HCT116 (cell line): ENCODE data around the gene DIP2C. TPM values are rescaled to one million over a fixed set of nuclear protein-coding genes. Genes with fewer than 3 reads are reported as not detected.

Experiments used
- ATAC-seq: fragments of 200-7000 bp; cut with Tn5 transposase; 2 replicates; pipeline ENCODE4 v1.9.1; 2020; ENCODE audit warnings: mild to moderate bottlenecking, moderate library complexity
- BruUV-seq: library from RNA; stranded (reverse); fragments of 400-500 nt; replicated peaks from 2 replicates; lab custom pipeline; 2021; lab: Mats Ljungman, UMichigan
- CTCF ChIA-PET: fragments of 300-600 bp; sonication (Branson Sonifier 250); formaldehyde crosslinking; loops from one replicate; lab custom pipeline; 2021; ENCODE audit warnings: antibody characterized with exemption; lab: Charles Lee
- POLR2A ChIA-PET: fragments of 300-600, 350-600 bp; sonication (Branson Sonifier 250); formaldehyde crosslinking; loops from one replicate; lab custom pipeline; 2021; ENCODE audit warnings: antibody characterized with exemption; lab: Charles Lee
- RAD21 ChIA-PET, 2 experiments: fragments of 300-600 bp; sonication (Branson Sonifier 250); formaldehyde crosslinking; loops; one replicate each; lab custom pipeline; 2023; ENCODE audit warnings: low total read pairs in 2 of 2; ENCODE audit not compliant: uncharacterized antibody in 2 of 2, unreplicated experiment in 2 of 2, low non-redundant PET in 1 of 2; lab: Charles Lee
- DNase-seq: peaks from one replicate; pipeline ENCODE4 v3.0.0-alpha.2; 2010; ENCODE audit warnings: low read depth, low spot score
- H2AFZ ChIP-seq: fragments of 200-600 bp; shearing (Covaris generic), sonication (generic); 2 replicates; pipeline ENCODE4 v1.6.1; 2017; ENCODE audit warnings: low read depth, mixed run types, mixed read lengths, antibody characterized with exemption, low read length; ENCODE audit not compliant: poor library complexity, severe bottlenecking
- H3K27ac ChIP-seq: 2 replicates; pipeline ENCODE4 v1.5.1; 2012; ENCODE audit warnings: low read depth, low read length
- H3K27me3 ChIP-seq: fragments of 200-600 bp; sonication (generic); 2 replicates; pipeline ENCODE4 v1.6.1; 2016; ENCODE audit warnings: mixed run types, low read length, mixed read lengths; ENCODE audit not compliant: insufficient read depth
- H3K36me3 ChIP-seq, 2 experiments: fragments of 200-500 bp in 1 of 2; fragments of 200-600 bp in 1 of 2; sonication (Bioruptor generic) in 1 of 2; sonication (generic) in 1 of 2; 2 replicates each; pipeline versions ENCODE4 v1.5.1 to v1.6.1; 2014 to 2016; ENCODE audit warnings: low read length in 2 of 2, inconsistent platforms in 1 of 2, mixed read lengths in 1 of 2, mixed run types in 1 of 2; ENCODE audit not compliant: insufficient read depth in 2 of 2, control insufficient read depth in 1 of 2
- H3K4me1 ChIP-seq, 2 experiments: fragments of 200-600 bp in 1 of 2; sonication (generic) in 1 of 2; 2 replicates each; pipeline versions ENCODE4 v1.5.1 to v1.6.1; 2012 to 2017; ENCODE audit warnings: low read length in 2 of 2, inconsistent platforms in 1 of 2, mild to moderate bottlenecking in 1 of 2, mixed read lengths in 1 of 2, mixed run types in 1 of 2, moderate library complexity in 1 of 2; ENCODE audit not compliant: insufficient read depth in 2 of 2, control insufficient read depth in 1 of 2
- H3K4me2 ChIP-seq: fragments of 200-600 bp; sonication (generic); 2 replicates; pipeline ENCODE4 v1.6.1; 2017; ENCODE audit warnings: mixed run types, low read length, mixed read lengths
- H3K4me3 ChIP-seq, 2 experiments: fragments of 200-600 bp in 1 of 2; sonication (generic) in 1 of 2; replicated peaks in 1 of 2; 2 replicates each; pipeline ENCODE4 v1.5.1; 2011 to 2016; ENCODE audit warnings: low read length in 2 of 2, control low read depth in 1 of 2, low read depth in 1 of 2, mild to moderate bottlenecking in 1 of 2, mixed read lengths in 1 of 2, mixed run types in 1 of 2
- H3K79me2 ChIP-seq: fragments of 200-600 bp; sonication (generic); 2 replicates; pipeline ENCODE4 v1.6.1; 2017; ENCODE audit warnings: mild to moderate bottlenecking, mixed run types, low read length, moderate library complexity, mixed read lengths; ENCODE audit not compliant: insufficient read depth
- H3K9ac ChIP-seq: fragments of 200-600 bp; sonication (generic); 2 replicates; pipeline ENCODE4 v1.6.1; 2016; ENCODE audit warnings: low read length, mixed read lengths
- H3K9me2 ChIP-seq: fragments of 200-600 bp; sonication (generic), shearing (Covaris generic); 2 replicates; pipeline ENCODE4 v1.6.1; 2017; ENCODE audit warnings: mixed run types, mild to moderate bottlenecking, moderate library complexity; ENCODE audit not compliant: insufficient read depth
- H3K9me3 ChIP-seq, 2 experiments: fragments of 200-500 bp in 1 of 2; fragments of 200-600 bp in 1 of 2; sonication (Bioruptor generic) in 1 of 2; sonication (generic) in 1 of 2; 2 replicates each; pipeline ENCODE4 v1.6.1; 2014 to 2017; ENCODE audit warnings: low read length in 2 of 2, mixed read lengths in 2 of 2, inconsistent platforms in 1 of 2, low read depth in 1 of 2, mild to moderate bottlenecking in 1 of 2, mixed run types in 1 of 2, moderate library complexity in 1 of 2; ENCODE audit not compliant: control insufficient read depth in 1 of 2, insufficient read depth in 1 of 2
- H4K20me1 ChIP-seq: fragments of 200-600 bp; sonication (generic), shearing (Covaris generic); 2 replicates; pipeline ENCODE4 v1.6.1; 2017; ENCODE audit warnings: mixed run types, mild to moderate bottlenecking, moderate library complexity; ENCODE audit not compliant: insufficient read depth
- EGR1 ChIP-seq: IDR thresholded peaks from 2 replicates; pipeline ENCODE4 v1.6.1; 2012; ENCODE audit warnings: low read depth
- ELF1 ChIP-seq: IDR thresholded peaks from 2 replicates; pipeline ENCODE4 v1.6.1; 2012; ENCODE audit warnings: low read depth, borderline replicate concordance
- FOSL1 ChIP-seq: IDR thresholded peaks from 2 replicates; pipeline ENCODE4 v1.6.1; 2012; ENCODE audit warnings: low read depth
- JUND ChIP-seq: IDR thresholded peaks from 2 replicates; pipeline ENCODE4 v1.6.1; 2012
- POLR2A ChIP-seq: IDR thresholded peaks from 2 replicates; pipeline ENCODE4 v1.7.0; 2011; ENCODE audit warnings: borderline replicate concordance; ENCODE audit not compliant: insufficient read depth, insufficient read length; ENCODE audit errors: extremely low read depth
- RAD21 ChIP-seq: IDR thresholded peaks from 2 replicates; pipeline ENCODE4 v1.6.1; 2012; ENCODE audit warnings: low read depth, mild to moderate bottlenecking
- SP1 ChIP-seq: IDR thresholded peaks from 2 replicates; pipeline ENCODE4 v1.6.1; 2012; ENCODE audit warnings: low read depth
- SRF ChIP-seq: IDR thresholded peaks from 2 replicates; pipeline ENCODE4 v1.6.1; 2012; ENCODE audit warnings: low read depth
- TCF7L2 ChIP-seq: IDR thresholded peaks from 2 replicates; pipeline ENCODE4 v1.7.0; 2011; ENCODE audit warnings: borderline replicate concordance, inconsistent platforms; ENCODE audit not compliant: insufficient read depth, insufficient read length; ENCODE audit errors: extremely low read depth
- YY1 ChIP-seq: IDR thresholded peaks from 2 replicates; pipeline ENCODE4 v1.6.1; 2011; ENCODE audit warnings: low read length, low read depth, moderate library complexity, mild to moderate bottlenecking; ENCODE audit not compliant: insufficient replicate concordance; ENCODE audit errors: extremely low read depth
- intact Hi-C: fragments of 100-400 bp; cut with micrococcal nuclease; formaldehyde crosslinking; loops from 2 replicates; pipeline ENCODE4 v1.10.0; 2022
- total RNA-seq: library from RNA; stranded (reverse); gene quantifications from one replicate; pipeline ENCODE4 v1.2.1, GENCODE V29; 2021; ENCODE audit not compliant: unreplicated experiment
- TF ChIP-seq, protein P1 (sequence below): IDR thresholded peaks from 2 replicates; pipeline ENCODE4 v1.6.1; 2012; ENCODE audit warnings: low read depth
- TF ChIP-seq, protein P2 (sequence below), 3 experiments: fragments of 200-600 bp in 1 of 3; sonication (generic) in 1 of 3; IDR thresholded peaks in 2 of 3; conservative IDR thresholded peaks in 1 of 3; 2 replicates each; pipeline ENCODE4 v1.5.1; 2012 to 2017; ENCODE audit warnings: low read depth in 2 of 3, low read length in 2 of 3, antibody characterized with exemption in 1 of 3, borderline replicate concordance in 1 of 3, control low read depth in 1 of 3, mild to moderate bottlenecking in 1 of 3, mixed read lengths in 1 of 3, mixed run types in 1 of 3, moderate library complexity in 1 of 3; ENCODE audit not compliant: insufficient read depth in 1 of 3
- TF ChIP-seq, protein P3 (sequence below): IDR thresholded peaks from 2 replicates; pipeline ENCODE4 v1.6.1; 2012

The DIP2C gene
- total RNA-seq, 1 experiment from 2014 or later, result 15.4 TPM

DNA sequence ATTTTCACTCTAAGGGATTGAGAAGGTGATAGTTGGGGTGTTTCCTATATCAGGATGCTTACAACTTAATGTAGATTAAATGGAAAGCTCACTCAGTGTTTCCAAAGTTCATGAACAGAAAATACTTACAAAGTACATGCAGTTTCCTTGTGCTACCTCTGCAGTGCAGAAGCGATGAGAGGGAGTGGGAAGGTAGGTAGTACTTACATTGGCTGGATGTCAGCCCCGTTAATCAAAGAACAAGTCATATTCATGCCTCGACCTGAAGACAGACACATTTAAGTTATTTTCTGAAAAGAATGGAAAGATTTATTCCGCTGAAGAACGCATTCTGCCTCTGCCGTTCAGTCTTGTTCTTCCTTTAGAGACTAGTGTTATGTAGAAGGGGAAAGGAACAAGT, 461.1 kb downstream of the DIP2C start (continued):
- TF ChIP-seq, protein P1, sequence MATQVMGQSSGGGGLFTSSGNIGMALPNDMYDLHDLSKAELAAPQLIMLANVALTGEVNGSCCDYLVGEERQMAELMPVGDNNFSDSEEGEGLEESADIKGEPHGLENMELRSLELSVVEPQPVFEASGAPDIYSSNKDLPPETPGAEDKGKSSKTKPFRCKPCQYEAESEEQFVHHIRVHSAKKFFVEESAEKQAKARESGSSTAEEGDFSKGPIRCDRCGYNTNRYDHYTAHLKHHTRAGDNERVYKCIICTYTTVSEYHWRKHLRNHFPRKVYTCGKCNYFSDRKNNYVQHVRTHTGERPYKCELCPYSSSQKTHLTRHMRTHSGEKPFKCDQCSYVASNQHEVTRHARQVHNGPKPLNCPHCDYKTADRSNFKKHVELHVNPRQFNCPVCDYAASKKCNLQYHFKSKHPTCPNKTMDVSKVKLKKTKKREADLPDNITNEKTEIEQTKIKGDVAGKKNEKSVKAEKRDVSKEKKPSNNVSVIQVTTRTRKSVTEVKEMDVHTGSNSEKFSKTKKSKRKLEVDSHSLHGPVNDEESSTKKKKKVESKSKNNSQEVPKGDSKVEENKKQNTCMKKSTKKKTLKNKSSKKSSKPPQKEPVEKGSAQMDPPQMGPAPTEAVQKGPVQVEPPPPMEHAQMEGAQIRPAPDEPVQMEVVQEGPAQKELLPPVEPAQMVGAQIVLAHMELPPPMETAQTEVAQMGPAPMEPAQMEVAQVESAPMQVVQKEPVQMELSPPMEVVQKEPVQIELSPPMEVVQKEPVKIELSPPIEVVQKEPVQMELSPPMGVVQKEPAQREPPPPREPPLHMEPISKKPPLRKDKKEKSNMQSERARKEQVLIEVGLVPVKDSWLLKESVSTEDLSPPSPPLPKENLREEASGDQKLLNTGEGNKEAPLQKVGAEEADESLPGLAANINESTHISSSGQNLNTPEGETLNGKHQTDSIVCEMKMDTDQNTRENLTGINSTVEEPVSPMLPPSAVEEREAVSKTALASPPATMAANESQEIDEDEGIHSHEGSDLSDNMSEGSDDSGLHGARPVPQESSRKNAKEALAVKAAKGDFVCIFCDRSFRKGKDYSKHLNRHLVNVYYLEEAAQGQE, result no peak
- TF ChIP-seq RAD21 (no peak), TCF7L2 (no peak), SRF (no peak), EGR1 (no peak), SP1 (no peak), POLR2A (no peak), ELF1 (no peak), JUND (no peak)
- TF ChIP-seq, protein P2, sequence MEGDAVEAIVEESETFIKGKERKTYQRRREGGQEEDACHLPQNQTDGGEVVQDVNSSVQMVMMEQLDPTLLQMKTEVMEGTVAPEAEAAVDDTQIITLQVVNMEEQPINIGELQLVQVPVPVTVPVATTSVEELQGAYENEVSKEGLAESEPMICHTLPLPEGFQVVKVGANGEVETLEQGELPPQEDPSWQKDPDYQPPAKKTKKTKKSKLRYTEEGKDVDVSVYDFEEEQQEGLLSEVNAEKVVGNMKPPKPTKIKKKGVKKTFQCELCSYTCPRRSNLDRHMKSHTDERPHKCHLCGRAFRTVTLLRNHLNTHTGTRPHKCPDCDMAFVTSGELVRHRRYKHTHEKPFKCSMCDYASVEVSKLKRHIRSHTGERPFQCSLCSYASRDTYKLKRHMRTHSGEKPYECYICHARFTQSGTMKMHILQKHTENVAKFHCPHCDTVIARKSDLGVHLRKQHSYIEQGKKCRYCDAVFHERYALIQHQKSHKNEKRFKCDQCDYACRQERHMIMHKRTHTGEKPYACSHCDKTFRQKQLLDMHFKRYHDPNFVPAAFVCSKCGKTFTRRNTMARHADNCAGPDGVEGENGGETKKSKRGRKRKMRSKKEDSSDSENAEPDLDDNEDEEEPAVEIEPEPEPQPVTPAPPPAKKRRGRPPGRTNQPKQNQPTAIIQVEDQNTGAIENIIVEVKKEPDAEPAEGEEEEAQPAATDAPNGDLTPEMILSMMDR (IDR thresholded peaks at IDR 0.05 in 2 of 3, conservative IDR thresholded peaks at IDR 0.05 in 1 of 3; ENCODE audit: borderline replicate concordance in 1 of 3, insufficient read depth in 1 of 3, low read depth in 2 of 3, low read length in 2 of 3), result no peak

DNA sequence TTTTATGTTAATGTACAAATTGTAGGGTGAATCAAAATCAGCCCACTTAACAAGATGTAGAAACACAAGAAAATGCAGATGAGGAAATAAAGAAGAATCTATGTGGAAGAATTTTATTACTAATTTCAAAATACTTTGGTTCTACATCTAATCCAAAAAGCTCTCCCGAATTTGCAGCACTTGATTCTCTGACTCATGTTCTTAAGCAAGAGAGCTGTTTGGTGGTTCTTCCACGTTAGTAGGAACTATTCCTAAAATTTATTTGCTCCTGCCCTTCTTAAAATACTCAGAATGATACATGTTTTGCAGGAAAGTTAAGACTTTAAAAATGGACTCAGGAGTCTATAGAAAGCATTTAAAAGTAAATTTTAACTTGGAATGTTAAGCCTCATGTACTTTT, 462.5 kb downstream of the DIP2C start:
- POLR2A ChIA-PET, result no interaction called here
- Histone ChIP-seq H3K27ac (no peak overlapping the region), H3K4me1 (no peaks in the 10 kb centered on the region), H3K79me2 (no peaks in the 10 kb centered on the region), H3K36me3 (no peaks in the 10 kb centered on the region), H3K9ac (no peak overlapping the region), H3K4me2 (no peak overlapping the region), H3K9me3 (no peaks in the 10 kb centered on the region), H3K4me3 (no peak overlapping the region), H3K9me2 (no peaks in the 10 kb centered on the region), H4K20me1 (no peaks in the 10 kb centered on the region), H2AFZ (no peak overlapping the region), H3K27me3 (no peaks in the 10 kb centered on the region)
- DNase-seq (no peak), ATAC-seq (no peak)
- intact Hi-C loops, result no loop called here
- CTCF ChIA-PET, result no interaction called here
- BruUV-seq, result no TSS peak
- TF ChIP-seq, protein P3, sequence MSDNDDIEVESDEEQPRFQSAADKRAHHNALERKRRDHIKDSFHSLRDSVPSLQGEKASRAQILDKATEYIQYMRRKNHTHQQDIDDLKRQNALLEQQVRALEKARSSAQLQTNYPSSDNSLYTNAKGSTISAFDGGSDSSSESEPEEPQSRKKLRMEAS, result no peak
- no peak for TF ChIP-seq FOSL1
- no peak for TF ChIP-seq RAD21
- no peak for TF ChIP-seq JUND
- no peak for TF ChIP-seq YY1
- TF ChIP-seq, protein P2 (IDR thresholded peaks at IDR 0.05 in 2 of 3, conservative IDR thresholded peaks at IDR 0.05 in 1 of 3; ENCODE audit: borderline replicate concordance in 1 of 3, insufficient read depth in 1 of 3, low read depth in 2 of 3, low read length in 2 of 3), result no peak
- RAD21 ChIA-PET, result no interaction called here
